Measurements from ENCODE around the gene THAP7. TPM values are rescaled to one million over a fixed set of nuclear protein-coding genes. Genes with fewer than 3 reads are reported as not detected.

The THAP7 gene
- total and polyA plus RNA-seq, 2 experiments from 2014 or later = 49.7 to 61.1 TPM

DNA sequence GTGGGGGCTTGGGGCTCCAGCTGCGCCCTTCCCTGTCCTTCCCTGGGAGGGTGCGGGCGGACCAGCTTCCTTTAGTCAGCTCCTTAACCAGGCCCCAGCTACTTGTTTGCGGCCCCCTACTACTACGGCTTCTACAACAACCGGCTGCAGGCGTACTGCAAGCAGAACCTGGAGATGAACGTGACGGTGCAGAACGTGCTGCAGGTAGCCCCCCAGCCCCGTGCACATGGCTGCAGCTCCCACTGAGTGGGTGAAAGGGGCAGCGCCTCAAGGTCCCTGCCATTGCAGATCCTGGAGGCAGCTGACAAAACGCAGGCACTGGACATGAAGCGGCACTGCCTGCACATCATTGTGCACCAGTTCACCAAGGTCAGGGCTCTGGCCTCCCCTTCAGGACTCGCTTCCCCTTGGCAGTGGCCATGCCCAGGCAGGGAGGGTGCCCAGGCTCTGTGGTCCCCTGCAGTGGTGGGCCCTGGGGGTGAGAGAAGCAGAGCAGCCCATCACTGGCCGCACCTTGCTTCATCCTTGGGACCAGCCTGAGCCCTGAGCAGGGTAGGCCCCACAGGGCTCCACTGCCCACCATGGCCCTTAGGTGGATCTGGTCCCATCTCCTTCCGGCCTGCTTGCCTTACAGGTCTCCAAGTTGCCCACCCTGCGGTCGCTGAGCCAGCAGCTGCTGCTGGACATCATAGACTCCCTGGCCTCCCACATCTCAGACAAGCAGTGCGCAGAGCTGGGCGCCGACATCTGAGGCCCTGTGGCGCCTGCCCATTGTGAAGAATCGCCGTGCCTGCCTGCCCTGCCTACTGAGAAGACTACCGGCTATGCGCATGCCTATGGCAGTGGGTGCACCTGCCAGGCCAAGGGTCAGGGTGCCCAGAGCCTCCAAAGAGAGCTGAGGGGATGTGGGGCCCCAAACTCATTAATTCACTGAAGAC, 5.1 kb downstream of the THAP7 start:
- Histone ChIP-seq H3K36me3 (peaks cover 16% of the 10 kb centered on the region), H3K27me3 (no peaks in the 10 kb centered on the region), H3K4me3 (no peak overlapping the region), H3K27ac (no peak overlapping the region), H3K4me1 (ENCODE audit: low read depth) (peaks cover 9% of the 10 kb centered on the region), H3K9me3 (ENCODE audit: low read depth) (no peaks in the 10 kb centered on the region)
- DNase-seq (ENCODE audit: low read depth in 1 of 2, low spot score in 1 of 2) = no peak
- TF ChIP-seq, protein P1, sequence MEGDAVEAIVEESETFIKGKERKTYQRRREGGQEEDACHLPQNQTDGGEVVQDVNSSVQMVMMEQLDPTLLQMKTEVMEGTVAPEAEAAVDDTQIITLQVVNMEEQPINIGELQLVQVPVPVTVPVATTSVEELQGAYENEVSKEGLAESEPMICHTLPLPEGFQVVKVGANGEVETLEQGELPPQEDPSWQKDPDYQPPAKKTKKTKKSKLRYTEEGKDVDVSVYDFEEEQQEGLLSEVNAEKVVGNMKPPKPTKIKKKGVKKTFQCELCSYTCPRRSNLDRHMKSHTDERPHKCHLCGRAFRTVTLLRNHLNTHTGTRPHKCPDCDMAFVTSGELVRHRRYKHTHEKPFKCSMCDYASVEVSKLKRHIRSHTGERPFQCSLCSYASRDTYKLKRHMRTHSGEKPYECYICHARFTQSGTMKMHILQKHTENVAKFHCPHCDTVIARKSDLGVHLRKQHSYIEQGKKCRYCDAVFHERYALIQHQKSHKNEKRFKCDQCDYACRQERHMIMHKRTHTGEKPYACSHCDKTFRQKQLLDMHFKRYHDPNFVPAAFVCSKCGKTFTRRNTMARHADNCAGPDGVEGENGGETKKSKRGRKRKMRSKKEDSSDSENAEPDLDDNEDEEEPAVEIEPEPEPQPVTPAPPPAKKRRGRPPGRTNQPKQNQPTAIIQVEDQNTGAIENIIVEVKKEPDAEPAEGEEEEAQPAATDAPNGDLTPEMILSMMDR (IDR thresholded peaks at IDR 0.05; ENCODE audit: low read depth, low read length) = no peak

DNA sequence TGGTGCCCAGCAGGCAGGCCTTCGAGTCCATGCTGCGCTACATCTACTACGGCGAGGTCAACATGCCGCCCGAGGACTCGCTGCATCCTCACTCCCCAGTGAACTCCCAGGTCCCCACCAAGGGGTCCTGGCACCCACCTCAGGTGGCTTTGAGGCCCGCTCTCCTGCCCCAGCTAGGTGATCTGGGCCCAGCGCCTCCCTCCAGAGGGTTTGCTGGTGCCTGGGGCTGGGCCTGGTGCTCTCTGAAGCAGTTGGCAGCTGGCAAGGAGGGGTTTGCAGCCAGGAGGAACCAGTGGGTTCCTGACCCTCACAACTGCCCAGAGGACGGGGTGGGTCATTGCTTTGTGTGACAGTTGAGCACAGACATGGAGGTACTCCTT, 5.9 kb downstream of the THAP7 start:
- TF ChIP-seq, protein P1 (IDR thresholded peaks at IDR 0.05; ENCODE audit: low read depth, low read length) = no peak
- H3K4me1 ChIP-seq (ENCODE audit: low read depth) = peaks cover 6% of the 10 kb centered on the region
- no peaks in the 10 kb centered on the region for H3K9me3 ChIP-seq (ENCODE audit: low read depth)
- H3K27ac ChIP-seq = no peak overlapping the region
- no peak overlapping the region for H3K4me3 ChIP-seq
- no peak for DNase-seq (ENCODE audit: low read depth in 1 of 2, low spot score in 1 of 2)
- H3K27me3 ChIP-seq = no peaks in the 10 kb centered on the region
- H3K36me3 ChIP-seq = peaks cover 19% of the 10 kb centered on the region

DNA sequence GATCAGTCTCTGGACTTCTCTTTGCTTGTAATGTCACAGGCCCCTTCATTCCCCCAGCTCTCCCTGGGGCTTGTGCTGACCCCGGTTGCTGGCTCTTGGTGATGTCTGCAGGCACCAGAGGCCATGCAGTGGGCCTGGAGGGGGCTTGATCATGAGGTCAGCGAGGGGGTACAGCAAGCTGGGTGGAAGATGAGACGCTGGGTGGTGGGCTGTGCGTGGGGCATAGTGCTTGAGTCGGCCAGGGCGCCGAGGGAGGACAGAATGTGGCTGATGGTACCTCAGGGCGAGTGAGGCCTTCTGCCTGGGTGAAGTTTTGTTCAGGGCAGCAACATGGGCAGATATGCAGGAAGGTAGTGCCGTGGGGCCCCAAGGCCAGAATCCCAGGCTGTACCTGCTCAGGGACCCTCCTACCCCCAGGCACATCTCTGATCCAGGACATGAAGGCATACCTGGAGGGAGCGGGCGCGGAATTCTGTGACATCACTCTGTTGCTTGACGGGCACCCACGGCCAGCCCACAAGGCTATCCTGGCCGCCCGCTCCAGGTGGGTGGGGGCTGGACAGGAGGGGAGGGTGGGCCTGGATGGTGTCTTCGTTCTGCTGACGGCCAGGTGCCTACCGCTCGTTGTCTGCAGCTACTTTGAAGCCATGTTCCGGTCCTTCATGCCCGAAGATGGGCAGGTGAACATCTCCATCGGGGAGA, 6.4 kb downstream of the THAP7 start:
- no peaks in the 10 kb centered on the region for H3K27me3 ChIP-seq
- TF ChIP-seq, protein P1 (IDR thresholded peaks at IDR 0.05; ENCODE audit: low read depth, low read length) = no peak
- no peak overlapping the region for H3K4me3 ChIP-seq
- H3K9me3 ChIP-seq (ENCODE audit: low read depth) = no peaks in the 10 kb centered on the region
- peaks cover 19% of the 10 kb centered on the region for H3K36me3 ChIP-seq
- no peak overlapping the region for H3K27ac ChIP-seq
- no peak for DNase-seq (ENCODE audit: low read depth in 1 of 2, low spot score in 1 of 2)
- peaks cover under 1% of the 10 kb centered on the region for H3K4me1 ChIP-seq (ENCODE audit: low read depth)

DNA sequence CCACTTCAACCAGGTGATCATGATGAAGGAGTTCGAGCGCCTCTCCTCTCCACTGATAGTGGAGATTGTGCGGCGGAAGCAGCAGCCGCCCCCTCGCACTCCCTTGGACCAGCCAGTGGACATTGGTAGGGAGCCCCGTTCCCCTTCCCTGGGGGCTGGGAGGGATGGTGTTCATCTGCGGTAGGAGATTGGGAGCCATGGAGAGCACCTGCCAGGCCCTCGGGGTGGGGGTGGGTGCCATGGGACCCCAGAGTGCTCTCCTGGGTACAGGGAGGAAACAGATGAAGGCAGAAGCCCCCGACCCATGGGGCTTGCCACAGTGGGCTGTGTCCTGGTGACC, 7.0 kb downstream of the THAP7 start:
- DNase-seq (ENCODE audit: low read depth in 1 of 2, low spot score in 1 of 2) = no peak
- H3K4me3 ChIP-seq = no peak overlapping the region
- H3K9me3 ChIP-seq (ENCODE audit: low read depth) = no peaks in the 10 kb centered on the region
- no peaks in the 10 kb centered on the region for H3K4me1 ChIP-seq (ENCODE audit: low read depth)
- H3K27ac ChIP-seq = no peak overlapping the region
- H3K36me3 ChIP-seq = peaks cover 17% of the 10 kb centered on the region
- H3K27me3 ChIP-seq = no peaks in the 10 kb centered on the region
- TF ChIP-seq, protein P1 (IDR thresholded peaks at IDR 0.05; ENCODE audit: low read depth, low read length) = no peak

DNA sequence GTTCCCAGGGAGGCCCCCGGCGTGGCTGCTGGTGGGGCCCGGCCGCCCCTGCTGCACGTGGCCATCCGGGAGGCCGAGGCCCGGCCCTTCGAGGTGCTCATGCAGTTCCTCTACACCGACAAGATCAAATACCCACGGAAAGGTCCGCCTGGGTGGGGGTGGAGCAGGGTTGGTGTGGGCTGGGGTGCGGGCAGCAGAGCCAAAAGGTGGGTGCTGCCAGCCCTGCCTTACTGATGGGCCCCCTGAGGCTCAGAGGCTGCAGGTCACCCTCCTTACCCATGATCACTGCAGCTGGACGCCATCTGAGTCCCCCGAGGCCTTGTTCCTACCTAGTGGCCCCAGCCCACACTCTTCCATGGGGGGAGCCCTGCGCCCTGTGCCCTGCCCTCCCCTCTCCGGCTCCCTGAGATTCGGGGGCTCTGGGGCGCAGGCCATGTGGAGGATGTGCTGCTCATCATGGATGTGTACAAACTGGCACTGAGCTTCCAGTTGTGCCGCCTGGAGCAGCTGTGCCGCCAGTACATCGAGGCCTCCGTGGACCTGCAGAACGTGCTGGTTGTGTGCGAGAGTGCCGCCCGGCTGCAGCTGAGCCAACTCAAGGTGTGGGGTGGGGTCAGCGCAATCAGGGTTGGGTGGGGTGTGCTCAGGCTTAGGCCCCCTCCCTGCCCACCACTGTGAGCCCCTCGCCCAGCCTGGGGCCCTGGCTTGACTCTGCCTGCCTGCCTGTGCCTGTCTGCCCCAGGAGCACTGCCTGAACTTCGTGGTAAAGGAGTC, 7.6 kb downstream of the THAP7 start:
- H3K4me3 ChIP-seq = no peak overlapping the region
- H3K4me1 ChIP-seq (ENCODE audit: low read depth) = no peaks in the 10 kb centered on the region
- no peak for DNase-seq (ENCODE audit: low read depth in 1 of 2, low spot score in 1 of 2)
- H3K27ac ChIP-seq = no peak overlapping the region
- no peaks in the 10 kb centered on the region for H3K27me3 ChIP-seq
- H3K36me3 ChIP-seq = peaks cover 15% of the 10 kb centered on the region
- no peaks in the 10 kb centered on the region for H3K9me3 ChIP-seq (ENCODE audit: low read depth)
- TF ChIP-seq, protein P1 (IDR thresholded peaks at IDR 0.05; ENCODE audit: low read depth, low read length) = no peak
